ENCODE results near the gene FBXW2. TPM values are rescaled to one million over a fixed set of nuclear protein-coding genes. Genes with fewer than 3 reads are reported as not detected.
A peak's percentile ranks its signal among the peaks of the same experiment; 100 is the strongest.

The FBXW2 gene
- total RNA-seq, 2 donors from 2014 or later = 16.6 to 19.1 TPM

DNA sequence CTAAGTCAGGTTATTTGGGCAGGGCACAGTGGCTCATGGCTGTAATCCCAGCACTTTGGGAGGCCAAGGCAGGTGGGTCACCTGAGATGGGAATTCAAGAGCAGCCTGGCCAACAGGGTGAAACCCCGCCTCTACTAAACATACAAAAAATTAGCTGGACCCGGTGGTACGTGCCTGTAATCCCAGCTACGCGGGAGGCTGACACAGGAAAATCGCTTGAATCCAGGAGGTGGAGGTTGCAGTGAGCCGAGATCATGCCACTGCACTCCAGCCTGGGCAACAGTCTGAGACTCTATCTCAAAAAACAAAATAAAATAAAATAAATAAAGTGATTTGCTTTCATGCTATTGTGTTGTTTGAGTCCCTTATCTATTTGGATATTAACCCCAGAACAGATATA is 8.2 kb upstream of the FBXW2 start:
- Histone ChIP-seq H3K27ac (no peak overlapping the region), H3K9me3 (no peaks in the 10 kb centered on the region), H3K4me3 (no peak overlapping the region), H3K27me3 (no peaks in the 10 kb centered on the region), H3K4me1 (no peaks in the 10 kb centered on the region), H3K36me3 (replicated peaks in 1 of 2; ENCODE audit: insufficient read depth in 1 of 2, low read depth in 2 of 2) (no peaks in the 10 kb centered on the region)
- DNase-seq (no peak), ATAC-seq (no peak)
- TF ChIP-seq, protein P1, sequence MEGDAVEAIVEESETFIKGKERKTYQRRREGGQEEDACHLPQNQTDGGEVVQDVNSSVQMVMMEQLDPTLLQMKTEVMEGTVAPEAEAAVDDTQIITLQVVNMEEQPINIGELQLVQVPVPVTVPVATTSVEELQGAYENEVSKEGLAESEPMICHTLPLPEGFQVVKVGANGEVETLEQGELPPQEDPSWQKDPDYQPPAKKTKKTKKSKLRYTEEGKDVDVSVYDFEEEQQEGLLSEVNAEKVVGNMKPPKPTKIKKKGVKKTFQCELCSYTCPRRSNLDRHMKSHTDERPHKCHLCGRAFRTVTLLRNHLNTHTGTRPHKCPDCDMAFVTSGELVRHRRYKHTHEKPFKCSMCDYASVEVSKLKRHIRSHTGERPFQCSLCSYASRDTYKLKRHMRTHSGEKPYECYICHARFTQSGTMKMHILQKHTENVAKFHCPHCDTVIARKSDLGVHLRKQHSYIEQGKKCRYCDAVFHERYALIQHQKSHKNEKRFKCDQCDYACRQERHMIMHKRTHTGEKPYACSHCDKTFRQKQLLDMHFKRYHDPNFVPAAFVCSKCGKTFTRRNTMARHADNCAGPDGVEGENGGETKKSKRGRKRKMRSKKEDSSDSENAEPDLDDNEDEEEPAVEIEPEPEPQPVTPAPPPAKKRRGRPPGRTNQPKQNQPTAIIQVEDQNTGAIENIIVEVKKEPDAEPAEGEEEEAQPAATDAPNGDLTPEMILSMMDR (IDR thresholded peaks at IDR 0.05) = no peak
- no peak for TF ChIP-seq POLR2A (IDR thresholded peaks at IDR 0.05)
- 92 to 94% methylated on average over 7 of the region's 7 CpGs for WGBS, 2 donors
- intact Hi-C loops (cut with DNase I) = no loop called here

GRCh38 chr9:120791161-120791560 is 2.1 kb downstream of the FBXW2 start:
- TF ChIP-seq POLR2A (IDR thresholded peaks at IDR 0.05) = no peak
- TF ChIP-seq, protein P1 (IDR thresholded peaks at IDR 0.05) = no peak
- Histone ChIP-seq H3K9me3 (no peaks in the 10 kb centered on the region), H3K4me3 (no peak overlapping the region), H3K36me3 (replicated peaks in 1 of 2; ENCODE audit: insufficient read depth in 1 of 2, low read depth in 2 of 2) (peaks cover 0 to 3% of the 10 kb centered on the region in 2 donors), H3K27me3 (no peaks in the 10 kb centered on the region), H3K4me1 (peaks cover 43% of the 10 kb centered on the region), H3K27ac (no peak overlapping the region)
- ATAC-seq (no peak), DNase-seq (no peak)
- WGBS, 2 donors = 47 to 58% methylated on average over 3 of the region's 3 CpGs
- intact Hi-C loops (cut with DNase I) = no loop called here

DNA sequence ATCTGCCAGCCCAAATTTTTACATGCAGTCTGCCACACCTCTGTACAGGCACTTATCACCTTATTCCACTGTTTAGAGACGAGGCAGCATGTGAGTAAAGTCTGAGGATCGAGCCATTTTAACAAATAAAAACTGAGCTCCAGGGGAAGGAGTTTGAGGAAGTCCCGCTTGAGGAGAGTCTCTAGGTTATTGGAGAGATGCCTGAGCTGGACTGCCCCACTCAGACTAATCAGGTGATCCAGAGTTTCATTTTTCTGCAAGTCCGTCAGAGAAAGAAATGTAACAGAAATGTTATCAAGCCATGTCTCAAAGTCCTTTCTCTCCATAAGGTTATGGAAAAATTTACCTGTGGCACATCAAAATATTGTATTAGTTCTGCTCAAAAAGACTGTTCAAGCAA is 5.3 kb downstream of the FBXW2 start:
- H3K27me3 ChIP-seq = no peaks in the 10 kb centered on the region
- H3K36me3 ChIP-seq (replicated peaks in 1 of 2; ENCODE audit: insufficient read depth in 1 of 2, low read depth in 2 of 2) = peaks cover 0 to 3% of the 10 kb centered on the region in 2 donors
- H3K4me3 ChIP-seq = no peak overlapping the region
- no peaks in the 10 kb centered on the region for H3K9me3 ChIP-seq
- DNase-seq = no peak
- peaks cover 35% of the 10 kb centered on the region for H3K4me1 ChIP-seq
- intact Hi-C loops (cut with DNase I) = no loop called here
- no peak for ATAC-seq
- no peak for TF ChIP-seq POLR2A (IDR thresholded peaks at IDR 0.05)
- TF ChIP-seq, protein P1 (IDR thresholded peaks at IDR 0.05) = no peak
- 37 to 48% methylated on average over 4 of the region's 4 CpGs for WGBS, 2 donors
- H3K27ac ChIP-seq = no peak overlapping the region

- WGBS, 2 donors = 28 to 29% methylated on average over 2 of the region's 2 CpGs
- TF ChIP-seq POLR2A (IDR thresholded peaks at IDR 0.05) = no peak
- TF ChIP-seq, protein P1 (IDR thresholded peaks at IDR 0.05) = no peak
- Histone ChIP-seq H3K4me1 (peaks cover 24% of the 10 kb centered on the region), H3K36me3 (replicated peaks in 1 of 2; ENCODE audit: insufficient read depth in 1 of 2, low read depth in 2 of 2) (peaks cover 0 to 3% of the 10 kb centered on the region in 2 donors), H3K27ac (peak overlapping the region in 1 of 4 donors; percentile 35), H3K4me3 (no peak overlapping the region), H3K9me3 (no peaks in the 10 kb centered on the region), H3K27me3 (no peaks in the 10 kb centered on the region)
- no peak for DNase-seq
- peak; percentile 68 for ATAC-seq
- intact Hi-C loops (cut with DNase I) = no loop called here
Observed at GRCh38 chr9:120783602-120784047, 9.6 kb downstream of the FBXW2 start.

GRCh38 chr9:120781236-120781635 is 12.0 kb downstream of the FBXW2 start:
- Histone ChIP-seq H3K9me3 (no peaks in the 10 kb centered on the region), H3K4me1 (peaks cover 18% of the 10 kb centered on the region), H3K27me3 (no peaks in the 10 kb centered on the region), H3K4me3 (no peak overlapping the region), H3K36me3 (replicated peaks in 1 of 2; ENCODE audit: insufficient read depth in 1 of 2, low read depth in 2 of 2) (peaks cover 0 to 13% of the 10 kb centered on the region in 2 donors), H3K27ac (no peak overlapping the region)
- intact Hi-C loops (cut with DNase I) = no loop called here
- TF ChIP-seq, protein P1 (IDR thresholded peaks at IDR 0.05) = no peak
- TF ChIP-seq POLR2A (IDR thresholded peaks at IDR 0.05) = no peak
- DNase-seq (no peak), ATAC-seq (no peak)
- WGBS, 2 donors = 29 to 45% methylated on average over 2 of the region's 2 CpGs
